ENCODE results near the gene HNRNPA1.

The HNRNPA1 gene

DNA sequence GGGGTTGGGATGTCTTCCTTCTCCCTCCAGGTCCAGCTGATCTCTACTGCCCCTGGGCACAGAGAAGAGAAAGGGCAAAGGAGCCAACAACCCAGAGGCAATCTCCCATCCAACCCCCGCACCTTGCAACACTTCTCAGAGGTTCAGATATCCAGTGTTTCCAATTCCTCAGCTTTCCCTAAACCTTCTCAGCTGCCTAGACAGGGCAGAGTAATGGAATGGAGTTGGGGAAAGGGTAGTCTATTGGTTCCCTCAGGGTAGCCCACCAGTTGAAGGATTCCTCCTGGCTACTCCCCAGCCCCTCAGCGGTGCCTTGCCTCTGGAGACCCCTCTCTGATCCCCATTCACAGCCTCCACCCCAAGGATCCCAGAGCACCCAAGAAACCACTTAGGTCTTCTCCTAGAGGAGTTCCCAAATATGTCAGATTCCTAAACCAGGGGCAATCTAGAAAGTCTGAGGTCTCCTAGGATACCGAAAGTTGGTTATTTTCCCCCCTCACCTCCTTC lies 19.8 kb downstream of the HNRNPA1 start:
- no peak for DNase-seq (ENCODE audit: low read depth)
- H3K4me3 ChIP-seq (ENCODE audit: low read length), result peak overlapping the region; percentile 52
- TF ChIP-seq, protein P1, sequence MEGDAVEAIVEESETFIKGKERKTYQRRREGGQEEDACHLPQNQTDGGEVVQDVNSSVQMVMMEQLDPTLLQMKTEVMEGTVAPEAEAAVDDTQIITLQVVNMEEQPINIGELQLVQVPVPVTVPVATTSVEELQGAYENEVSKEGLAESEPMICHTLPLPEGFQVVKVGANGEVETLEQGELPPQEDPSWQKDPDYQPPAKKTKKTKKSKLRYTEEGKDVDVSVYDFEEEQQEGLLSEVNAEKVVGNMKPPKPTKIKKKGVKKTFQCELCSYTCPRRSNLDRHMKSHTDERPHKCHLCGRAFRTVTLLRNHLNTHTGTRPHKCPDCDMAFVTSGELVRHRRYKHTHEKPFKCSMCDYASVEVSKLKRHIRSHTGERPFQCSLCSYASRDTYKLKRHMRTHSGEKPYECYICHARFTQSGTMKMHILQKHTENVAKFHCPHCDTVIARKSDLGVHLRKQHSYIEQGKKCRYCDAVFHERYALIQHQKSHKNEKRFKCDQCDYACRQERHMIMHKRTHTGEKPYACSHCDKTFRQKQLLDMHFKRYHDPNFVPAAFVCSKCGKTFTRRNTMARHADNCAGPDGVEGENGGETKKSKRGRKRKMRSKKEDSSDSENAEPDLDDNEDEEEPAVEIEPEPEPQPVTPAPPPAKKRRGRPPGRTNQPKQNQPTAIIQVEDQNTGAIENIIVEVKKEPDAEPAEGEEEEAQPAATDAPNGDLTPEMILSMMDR (conservative IDR thresholded peaks at IDR 0.05; ENCODE audit: low read length), result no peak

DNA sequence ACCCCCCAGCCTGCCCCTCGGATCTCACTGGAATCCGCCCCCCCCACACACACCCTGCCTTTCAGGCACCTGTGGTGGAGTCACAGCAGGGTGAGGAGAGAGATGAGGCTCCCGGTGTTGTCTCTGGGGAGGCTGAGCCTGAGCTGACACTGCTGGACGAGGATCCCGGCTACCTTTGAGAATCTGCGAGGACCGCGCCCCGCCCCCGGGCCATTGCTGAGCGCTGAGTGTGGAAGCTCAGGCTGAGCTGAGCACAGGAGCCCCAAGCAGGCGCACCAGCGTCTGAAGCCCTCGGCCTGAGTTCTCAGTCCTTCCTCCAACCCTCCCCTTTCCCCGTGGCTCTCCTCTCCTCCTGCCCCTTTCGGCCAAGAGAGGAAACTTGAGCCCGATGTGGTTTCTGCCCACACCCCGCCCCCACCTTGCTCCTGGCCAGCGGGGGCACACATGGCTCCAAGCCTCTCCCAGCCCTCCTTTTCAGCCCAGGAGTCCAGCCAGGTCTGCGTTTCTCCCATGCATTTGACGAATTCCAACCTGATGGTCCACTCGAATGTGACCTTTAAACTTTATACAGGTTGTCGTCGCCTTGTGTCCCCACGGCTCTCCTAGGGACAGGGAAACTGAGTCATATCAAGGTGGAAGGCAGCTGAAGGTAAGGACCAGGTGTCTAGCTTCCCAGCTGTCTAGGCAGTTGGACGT lies 20.4 kb downstream of the HNRNPA1 start, which contains the start of gene NFE2:
TSS of gene NFE2 (minus strand) at position 284 of the 696 bp plus-strand sequence. CDS start 5,767 bp downstream, outside the sequence.
- peak within 1 kb of the TSS; percentile 52 for H3K4me3 ChIP-seq (ENCODE audit: low read length)
- TF ChIP-seq, protein P1 (conservative IDR thresholded peaks at IDR 0.05; ENCODE audit: low read length), result peak; percentile 22
- peak; percentile 62 for DNase-seq (ENCODE audit: low read depth)

DNA sequence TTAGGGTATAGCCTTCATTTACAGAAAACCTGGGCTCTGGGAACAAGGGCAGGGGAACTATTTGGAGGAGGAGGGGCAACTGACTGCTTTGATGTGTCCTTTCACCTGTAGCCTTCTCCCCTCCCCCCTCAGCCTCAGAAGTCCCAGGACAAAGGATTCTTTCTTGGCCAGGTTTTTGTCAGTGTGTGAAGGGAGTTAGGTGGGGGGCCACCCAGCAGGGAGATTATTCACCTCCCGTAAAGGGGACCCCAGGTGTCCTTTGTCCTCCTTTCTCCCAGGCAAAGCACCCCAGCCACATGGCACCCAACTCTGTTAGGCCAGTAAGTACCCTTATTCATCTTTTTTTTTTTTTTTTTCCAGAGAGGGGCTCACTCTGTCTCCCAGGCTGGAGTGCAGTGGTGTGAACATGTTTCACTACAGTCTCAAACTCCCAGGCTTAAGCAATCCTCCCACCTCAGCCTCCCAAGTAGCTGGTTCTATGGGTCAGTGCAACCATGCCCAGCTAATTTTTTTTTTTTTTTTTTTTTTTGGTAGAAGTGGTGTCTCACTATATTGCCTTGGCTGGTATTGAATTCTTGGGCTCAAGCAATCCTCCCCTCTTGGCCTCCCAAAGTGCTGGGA lies 21.0 kb downstream of the HNRNPA1 start:
- TF ChIP-seq, protein P1 (conservative IDR thresholded peaks at IDR 0.05; ENCODE audit: low read length), result no peak
- H3K4me3 ChIP-seq (ENCODE audit: low read length), result no peak overlapping the region
- no peak for DNase-seq (ENCODE audit: low read depth)

DNA sequence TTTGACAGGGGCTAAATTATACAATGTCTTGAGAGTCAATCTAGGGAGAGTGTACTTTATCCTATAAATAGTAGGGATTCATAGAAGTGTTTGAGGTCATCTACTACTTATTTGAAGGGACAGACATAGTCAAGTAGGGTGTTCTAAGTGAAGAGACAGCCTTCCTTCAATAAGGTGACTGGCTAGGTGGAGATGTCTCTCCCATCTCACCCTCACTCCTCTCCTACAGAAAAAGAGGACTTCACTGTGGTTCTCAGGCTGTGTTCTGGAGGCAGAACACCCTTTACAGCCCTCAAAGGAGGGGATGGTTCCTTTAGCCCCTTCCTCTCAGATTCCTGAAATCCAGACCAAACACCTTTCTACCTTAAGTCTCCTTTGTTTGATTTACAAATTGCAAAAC lies 23.1 kb downstream of the HNRNPA1 start:
- TF ChIP-seq, protein P1 (conservative IDR thresholded peaks at IDR 0.05; ENCODE audit: low read length), result no peak
- DNase-seq (ENCODE audit: low read depth), result no peak
- no peak overlapping the region for H3K4me3 ChIP-seq (ENCODE audit: low read length)

DNA sequence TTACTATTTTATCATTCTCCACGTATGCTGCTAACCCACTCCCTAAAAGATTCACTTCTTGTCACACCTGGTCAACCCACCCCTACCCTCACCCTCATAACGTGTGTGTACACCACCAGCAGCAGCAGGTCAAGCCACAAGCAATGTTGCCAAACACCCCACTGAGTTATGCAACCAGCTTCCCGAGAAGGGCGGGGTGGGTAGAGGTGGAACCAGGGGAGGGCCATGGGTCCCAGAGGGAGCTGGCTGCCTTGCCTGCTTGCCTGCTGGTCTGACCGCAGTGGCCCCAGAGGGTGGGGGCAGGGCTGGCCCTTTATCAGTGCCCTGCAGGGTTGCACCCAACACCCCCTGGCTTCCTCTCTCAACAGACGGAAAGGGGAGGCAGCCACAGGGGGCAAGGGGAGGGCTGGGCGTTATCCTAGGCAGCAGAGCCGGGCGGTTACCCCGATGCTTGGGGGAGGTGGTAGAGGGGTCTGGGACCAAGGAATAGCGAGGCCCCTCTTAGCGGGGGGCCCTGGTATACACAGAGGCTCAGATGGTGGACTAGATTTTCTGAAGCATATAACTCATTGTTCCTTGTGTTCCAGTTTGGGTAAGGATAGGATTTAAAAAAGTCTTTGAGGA lies 23.8 kb downstream of the HNRNPA1 start:
- TF ChIP-seq, protein P1 (conservative IDR thresholded peaks at IDR 0.05; ENCODE audit: low read length), result no peak

DNA sequence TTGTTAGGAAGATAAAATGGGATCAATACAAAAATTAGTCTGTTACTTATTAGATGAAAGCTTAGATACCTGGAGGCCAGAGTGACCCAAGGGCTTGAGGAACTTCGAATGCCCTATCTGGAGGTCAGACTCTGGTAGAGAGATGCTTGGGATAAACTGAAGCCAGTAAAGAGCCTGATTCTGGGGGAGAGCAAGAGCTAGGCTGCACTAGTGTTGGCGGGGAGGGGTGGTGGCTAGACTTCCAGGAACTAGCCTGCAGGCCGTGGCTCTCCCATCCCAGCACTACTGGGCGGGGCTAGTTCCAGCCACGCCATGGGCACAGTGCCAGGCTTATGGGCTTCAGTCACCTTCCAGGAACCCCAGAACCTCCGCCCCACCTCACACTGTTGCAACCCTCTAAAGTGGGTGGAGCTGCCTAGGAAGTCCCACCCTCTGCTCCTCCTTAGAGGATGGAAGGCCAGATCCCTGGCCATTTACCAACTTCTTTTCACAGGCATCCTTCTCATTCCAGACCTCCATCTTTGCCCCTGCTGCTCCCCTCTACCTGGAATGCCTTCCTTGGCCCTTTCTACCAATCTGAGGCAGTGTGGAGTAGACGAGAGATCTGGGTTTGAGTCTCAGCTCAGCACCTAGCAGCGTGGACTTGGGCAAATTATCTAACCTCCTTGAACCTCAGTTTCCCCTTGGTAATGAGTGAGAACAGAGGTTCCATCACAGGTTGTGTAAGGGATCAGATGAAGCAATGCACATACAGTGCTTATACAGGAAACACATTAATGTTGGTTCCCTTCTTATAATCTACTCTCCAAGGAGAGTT lies 26.6 kb downstream of the HNRNPA1 start:
- DNase-seq (ENCODE audit: low read depth), result peak; percentile 38
- no peak overlapping the region for H3K4me3 ChIP-seq (ENCODE audit: low read length)
- TF ChIP-seq, protein P1 (conservative IDR thresholded peaks at IDR 0.05; ENCODE audit: low read length), result no peak

More for the DNA sequence above, 23.8 kb downstream of the HNRNPA1 start:
- DNase-seq (ENCODE audit: low read depth), result peak; percentile 60
- no peak overlapping the region for H3K4me3 ChIP-seq (ENCODE audit: low read length)
